Upper lobe of right lung (tissue), 1 donor: Measurements from ENCODE around the gene PDK1. TPM values are rescaled to one million over a fixed set of nuclear protein-coding genes. Genes with fewer than 3 reads are reported as not detected.

ENCODE experiments used
- ATAC-seq: fragments of 200-7000 bp; cut with Tn5 transposase; one replicate; pipeline ENCODE4 v1.9.1; 2020; ENCODE audit warnings: mild to moderate bottlenecking, moderate library complexity
- DNase-seq: peaks from one replicate; pipeline ENCODE4 v3.0.0-alpha.2; 2020
- H3K27ac ChIP-seq: fragments of 200-600 bp; one replicate; pipeline ENCODE4 v1.8.0; 2022
- H3K27me3 ChIP-seq: fragments of 200-600 bp; one replicate; pipeline ENCODE4 v1.8.0; 2022; ENCODE audit warnings: mild to moderate bottlenecking
- H3K36me3 ChIP-seq: fragments of 200-600 bp; one replicate; pipeline ENCODE4 v1.8.0; 2022
- H3K4me1 ChIP-seq: fragments of 200-600 bp; one replicate; pipeline ENCODE4 v1.8.0; 2022
- H3K4me3 ChIP-seq: fragments of 200-600 bp; one replicate; pipeline ENCODE4 v1.8.0; 2022; ENCODE audit warnings: mild to moderate bottlenecking
- H3K9me3 ChIP-seq: fragments of 200-600 bp; one replicate; pipeline ENCODE4 v1.8.0; 2022
- intact Hi-C: fragments of 100-400 bp; cut with DNase I; formaldehyde crosslinking; loops from one replicate; pipeline ENCODE4 v1.11.0; 2022
- total RNA-seq: library from RNA; stranded (reverse); fragmentation: NEBNext Ultra II Directional; extraction: Animal tissue kit (Norgen Biotek cat#: 25700); gene quantifications from one replicate; pipeline ENCODE4 v1.2.1, GENCODE V29; 2021
- TF ChIP-seq, protein P1 (sequence below): fragments of 200-600 bp; IDR thresholded peaks from one replicate; pipeline ENCODE4 v1.8.0; 2022; ENCODE audit warnings: antibody characterized with exemption
- donor health status: DM: no; HTN: yes; CAD: no; lungs with severe emphysema.

The PDK1 gene
- total RNA-seq, 1 donor from 2014 or later: 6.0 TPM

DNA sequence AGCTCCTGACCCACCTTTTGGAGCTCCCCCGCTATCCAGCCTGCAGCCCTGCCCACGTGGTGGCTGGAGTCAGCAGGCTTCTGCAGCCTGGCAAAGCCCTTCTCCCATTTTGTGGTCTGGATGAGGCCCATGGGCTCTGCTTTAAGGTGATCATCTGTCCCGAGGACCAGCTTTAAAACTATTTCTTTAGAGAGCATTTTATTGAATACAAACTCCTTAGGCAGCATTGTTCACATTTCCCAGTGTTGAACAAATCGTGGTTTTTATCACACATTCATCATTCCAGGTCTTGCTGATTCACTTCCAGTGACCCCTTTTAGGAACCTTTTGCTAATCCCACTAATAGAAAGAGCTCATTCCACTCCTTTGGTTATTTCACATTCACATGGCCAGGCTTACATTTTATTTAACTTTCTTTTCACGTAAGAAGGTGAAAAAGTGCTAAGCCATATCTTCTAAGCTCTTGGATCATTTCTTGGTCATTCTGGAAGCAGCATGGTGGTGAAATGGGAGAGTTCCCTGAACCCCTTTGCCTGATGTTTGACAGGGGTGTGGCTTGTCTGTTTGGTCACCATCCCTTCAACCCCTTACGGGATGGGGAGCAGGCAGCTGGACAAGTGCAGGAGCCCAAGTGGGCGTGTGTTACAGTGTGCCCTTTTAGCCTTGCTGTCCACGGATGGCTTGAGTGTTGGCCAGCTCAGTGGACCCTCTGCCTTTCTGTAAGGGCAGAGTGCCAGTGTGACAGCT, 99.4 kb downstream of the PDK1 start:
- Histone ChIP-seq H3K27ac (no peak overlapping the region), H3K36me3 (no peaks in the 10 kb centered on the region), H3K4me3 (no peak overlapping the region), H3K4me1 (no peaks in the 10 kb centered on the region), H3K9me3 (no peaks in the 10 kb centered on the region), H3K27me3 (no peaks in the 10 kb centered on the region)
- DNase-seq (no peak), ATAC-seq (no peak)
- TF ChIP-seq, protein P1, sequence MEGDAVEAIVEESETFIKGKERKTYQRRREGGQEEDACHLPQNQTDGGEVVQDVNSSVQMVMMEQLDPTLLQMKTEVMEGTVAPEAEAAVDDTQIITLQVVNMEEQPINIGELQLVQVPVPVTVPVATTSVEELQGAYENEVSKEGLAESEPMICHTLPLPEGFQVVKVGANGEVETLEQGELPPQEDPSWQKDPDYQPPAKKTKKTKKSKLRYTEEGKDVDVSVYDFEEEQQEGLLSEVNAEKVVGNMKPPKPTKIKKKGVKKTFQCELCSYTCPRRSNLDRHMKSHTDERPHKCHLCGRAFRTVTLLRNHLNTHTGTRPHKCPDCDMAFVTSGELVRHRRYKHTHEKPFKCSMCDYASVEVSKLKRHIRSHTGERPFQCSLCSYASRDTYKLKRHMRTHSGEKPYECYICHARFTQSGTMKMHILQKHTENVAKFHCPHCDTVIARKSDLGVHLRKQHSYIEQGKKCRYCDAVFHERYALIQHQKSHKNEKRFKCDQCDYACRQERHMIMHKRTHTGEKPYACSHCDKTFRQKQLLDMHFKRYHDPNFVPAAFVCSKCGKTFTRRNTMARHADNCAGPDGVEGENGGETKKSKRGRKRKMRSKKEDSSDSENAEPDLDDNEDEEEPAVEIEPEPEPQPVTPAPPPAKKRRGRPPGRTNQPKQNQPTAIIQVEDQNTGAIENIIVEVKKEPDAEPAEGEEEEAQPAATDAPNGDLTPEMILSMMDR: no peak
- intact Hi-C loops: no loop called here

GRCh38 chr2:172655838-172656573, 100.1 kb downstream of the PDK1 start:
- Histone ChIP-seq H3K4me3 (no peak overlapping the region), H3K4me1 (no peaks in the 10 kb centered on the region), H3K27ac (no peak overlapping the region), H3K36me3 (no peaks in the 10 kb centered on the region), H3K27me3 (no peaks in the 10 kb centered on the region), H3K9me3 (no peaks in the 10 kb centered on the region)
- DNase-seq (no peak), ATAC-seq (no peak)
- TF ChIP-seq, protein P1: no peak
- intact Hi-C loops: no loop called here

Other genes with a start within 250 kb of the PDK1 start
- 73.0 TPM for gene ITGA6, start 128.5 kb upstream of the PDK1 start, total RNA-seq
- gene RAPGEF4, start 179.8 kb downstream of the PDK1 start, total RNA-seq: 21.8 TPM